Measurements from ENCODE around the gene ATAT1. TPM values are rescaled to one million over a fixed set of nuclear protein-coding genes. Genes with fewer than 3 reads are reported as not detected.

Gene ATAT1
- total and polyA plus RNA-seq, 4 experiments from 2014 or later = 0.29 to 9.4 (median 5.1) TPM

GRCh38 chr6:30612687-30613248 is 13.9 kb upstream of the ATAT1 start:
- peaks cover 63% of the 10 kb centered on the region for H3K4me1 ChIP-seq (ENCODE audit: insufficient read depth, low read length)
- peaks cover 31% of the 10 kb centered on the region for H3K36me3 ChIP-seq (ENCODE audit: insufficient read depth, low read length)
- Mint-ChIP-seq H3K27me3 (peaks cover 0 to 1% of the 10 kb centered on the region in 2 donors), H3K4me3 (peak overlapping the region in 3 of 8 donors; percentile 6 to 100 (median 8)), H3K4me1 (peaks cover 44 to 82% (median 55%) of the 10 kb centered on the region in 4 donors), H3K9me3 (peaks cover 0 to 19% (median 2%) of the 10 kb centered on the region in 8 donors), H3K36me3 (peaks cover 40 to 57% of the 10 kb centered on the region in 2 donors), H3K27ac (peak overlapping the region; percentile 69 to 100 (median 86))
- DNase-seq = no peak
- no peaks in the 10 kb centered on the region for H3K27me3 ChIP-seq (ENCODE audit: insufficient read depth, low read length)
- no peak overlapping the region for H3K4me3 ChIP-seq (ENCODE audit: low read length in 2 of 2)
- ChIA-PET CTCF (ENCODE audit: partially characterized antibody) (interaction anchor here (0.6 to 4.8 kb wide), 17 partner anchors 8 to 1005 kb away, joined by 3 to 34 read pairs (median 4); partner anchors contain the start of genes DHX16 and MDC1), POLR2A (ENCODE audit: partially characterized antibody) (interaction anchor here (0.6 to 5.0 kb wide), 35 partner anchors 8 to 162 kb away, joined by 3 to 132 read pairs (median 5); partner anchors contain the start of genes ABCF1, ATAT1, C6orf136 and DHX16)
- H3K27ac ChIP-seq (ENCODE audit: low read depth, low read length) = peak overlapping the region; percentile 94
- no peaks in the 10 kb centered on the region for H3K9me3 ChIP-seq (ENCODE audit: control insufficient read depth in 1 of 2, low read length in 2 of 2)
- intact Hi-C loops (cut with micrococcal nuclease) = no loop called here

- ChIA-PET POLR2A (ENCODE audit: partially characterized antibody) (interaction anchor here (0.6 to 5.0 kb wide), 39 partner anchors 9 to 301 kb away, joined by 3 to 132 read pairs (median 5); partner anchors contain the start of genes ABCF1, ATAT1, C6orf136 and DHX16), CTCF (ENCODE audit: partially characterized antibody) (interaction anchor here (0.6 to 4.8 kb wide), 17 partner anchors 9 to 1004 kb away, joined by 3 to 34 read pairs (median 4); partner anchors contain the start of genes DHX16 and MDC1)
- H3K27ac ChIP-seq (ENCODE audit: low read depth, low read length) = peak overlapping the region; percentile 94
- peaks cover 26% of the 10 kb centered on the region for H3K36me3 ChIP-seq (ENCODE audit: insufficient read depth, low read length)
- peaks cover 0 to 19% (median 2%) of the 10 kb centered on the region in 8 donors for H3K9me3 Mint-ChIP-seq
- H3K4me3 Mint-ChIP-seq = peak overlapping the region in 7 of 8 donors; percentile 32 to 100 (median 99)
- H3K36me3 Mint-ChIP-seq = peaks cover 40 to 56% of the 10 kb centered on the region in 2 donors
- no peaks in the 10 kb centered on the region for H3K9me3 ChIP-seq (ENCODE audit: control insufficient read depth in 1 of 2, low read length in 2 of 2)
- H3K27me3 Mint-ChIP-seq = peaks cover 0 to 1% of the 10 kb centered on the region in 2 donors
- DNase-seq = no peak
- intact Hi-C loops (cut with micrococcal nuclease) = no loop called here
- H3K4me1 ChIP-seq (ENCODE audit: insufficient read depth, low read length) = peaks cover 66% of the 10 kb centered on the region
- H3K27ac Mint-ChIP-seq = peak overlapping the region; percentile 86 to 100 (median 100)
- no peaks in the 10 kb centered on the region for H3K27me3 ChIP-seq (ENCODE audit: insufficient read depth, low read length)
- no peak overlapping the region for H3K4me3 ChIP-seq (ENCODE audit: low read length in 2 of 2)
- peaks cover 46 to 85% (median 58%) of the 10 kb centered on the region in 4 donors for H3K4me1 Mint-ChIP-seq
These were observed 13.2 kb upstream of the ATAT1 start for GRCh38 chr6:30613251-30614043.

- ChIA-PET POLR2A (ENCODE audit: partially characterized antibody) (interaction anchor here (0.6 to 5.0 kb wide), 56 partner anchors 9 to 968 kb away, joined by 3 to 132 read pairs (median 7); partner anchors contain the start of genes ABCF1, ATAT1, C6orf136 and DDX39B), CTCF (ENCODE audit: partially characterized antibody) (interaction anchor here (1.0 to 4.8 kb wide), 18 partner anchors 9 to 161 kb away, joined by 3 to 34 read pairs (median 5); partner anchors contain the start of genes ABCF1, DHX16 and MDC1)
- peaks cover 35 to 51% of the 10 kb centered on the region in 2 donors for H3K36me3 Mint-ChIP-seq
- H3K4me3 ChIP-seq (ENCODE audit: low read length in 2 of 2) = peak overlapping the region; percentile 26 to 94
- peaks cover 18% of the 10 kb centered on the region for H3K36me3 ChIP-seq (ENCODE audit: insufficient read depth, low read length)
- peaks cover 66% of the 10 kb centered on the region for H3K4me1 ChIP-seq (ENCODE audit: insufficient read depth, low read length)
- intact Hi-C loops (cut with micrococcal nuclease) = no loop called here
- H3K4me1 Mint-ChIP-seq = peaks cover 42 to 85% (median 58%) of the 10 kb centered on the region in 4 donors
- no peak for DNase-seq
- peaks cover 0 to 1% of the 10 kb centered on the region in 2 donors for H3K27me3 Mint-ChIP-seq
- peak overlapping the region; percentile 94 for H3K27ac ChIP-seq (ENCODE audit: low read depth, low read length)
- peak overlapping the region; percentile 97 to 100 (median 100) for H3K4me3 Mint-ChIP-seq
- peak overlapping the region; percentile 100 for H3K27ac Mint-ChIP-seq
- peaks cover 0 to 19% (median 2%) of the 10 kb centered on the region in 8 donors for H3K9me3 Mint-ChIP-seq
- H3K9me3 ChIP-seq (ENCODE audit: control insufficient read depth in 1 of 2, low read length in 2 of 2) = no peaks in the 10 kb centered on the region
- H3K27me3 ChIP-seq (ENCODE audit: insufficient read depth, low read length) = no peaks in the 10 kb centered on the region
These were observed 12.4 kb upstream of the ATAT1 start for GRCh38 chr6:30614044-30614842.

GRCh38 chr6:30614843-30615218 is 11.8 kb upstream of the ATAT1 start:
- Mint-ChIP-seq H3K27ac (peak overlapping the region; percentile 100), H3K4me3 (peak overlapping the region; percentile 97 to 100 (median 100)), H3K9me3 (peaks cover 0 to 19% (median 2%) of the 10 kb centered on the region in 8 donors), H3K4me1 (peaks cover 36 to 83% (median 55%) of the 10 kb centered on the region in 4 donors), H3K27me3 (peaks cover 0 to 1% of the 10 kb centered on the region in 2 donors), H3K36me3 (peaks cover 35 to 50% of the 10 kb centered on the region in 2 donors)
- Histone ChIP-seq H3K9me3 (ENCODE audit: control insufficient read depth in 1 of 2, low read length in 2 of 2) (no peaks in the 10 kb centered on the region), H3K27ac (ENCODE audit: low read depth, low read length) (peak overlapping the region; percentile 94), H3K4me3 (ENCODE audit: low read length in 2 of 2) (peak overlapping the region; percentile 91 to 94), H3K27me3 (ENCODE audit: insufficient read depth, low read length) (no peaks in the 10 kb centered on the region), H3K4me1 (ENCODE audit: insufficient read depth, low read length) (peaks cover 65% of the 10 kb centered on the region), H3K36me3 (ENCODE audit: insufficient read depth, low read length) (peaks cover 20% of the 10 kb centered on the region)
- intact Hi-C loops (cut with micrococcal nuclease) = loop anchor here (5.0 kb wide), 1 partner anchor 548 kb away; the partner anchor contains the start of gene PPP1R11
- DNase-seq = peak; percentile 89 to 96 (median 94)
- ChIA-PET CTCF (ENCODE audit: partially characterized antibody) (interaction anchor here (1.0 to 4.8 kb wide), 14 partner anchors 9 to 161 kb away, joined by 3 to 34 read pairs (median 6); partner anchors contain the start of gene ABCF1), POLR2A (ENCODE audit: partially characterized antibody) (interaction anchor here (0.6 to 5.0 kb wide), 50 partner anchors 10 to 967 kb away, joined by 3 to 132 read pairs (median 8); partner anchors contain the start of genes ABCF1, ATAT1, C6orf136 and DDX39B)

GRCh38 chr6:30615219-30615957 is 11.3 kb upstream of the ATAT1 start:
- Histone ChIP-seq H3K9me3 (ENCODE audit: control insufficient read depth in 1 of 2, low read length in 2 of 2) (no peaks in the 10 kb centered on the region), H3K4me3 (ENCODE audit: low read length in 2 of 2) (peak overlapping the region; percentile 91 to 94), H3K4me1 (ENCODE audit: insufficient read depth, low read length) (peaks cover 60% of the 10 kb centered on the region), H3K27me3 (ENCODE audit: insufficient read depth, low read length) (no peaks in the 10 kb centered on the region), H3K36me3 (ENCODE audit: insufficient read depth, low read length) (peaks cover 20% of the 10 kb centered on the region), H3K27ac (ENCODE audit: low read depth, low read length) (peak overlapping the region; percentile 94)
- Mint-ChIP-seq H3K4me3 (peak overlapping the region; percentile 97 to 100 (median 100)), H3K27me3 (peaks cover 0 to 1% of the 10 kb centered on the region in 2 donors), H3K9me3 (peaks cover 0 to 19% (median 2%) of the 10 kb centered on the region in 8 donors), H3K4me1 (peaks cover 32 to 77% (median 50%) of the 10 kb centered on the region in 4 donors), H3K36me3 (peaks cover 35 to 48% of the 10 kb centered on the region in 2 donors), H3K27ac (peak overlapping the region; percentile 100)
- intact Hi-C loops (cut with micrococcal nuclease) = loop anchor here (5.0 kb wide), 1 partner anchor 548 kb away; the partner anchor contains the start of gene PPP1R11
- DNase-seq = peak; percentile 49 to 63 (median 56)
- ChIA-PET POLR2A (ENCODE audit: partially characterized antibody) (interaction anchor here (0.6 to 5.0 kb wide), 56 partner anchors 10 to 926 kb away, joined by 3 to 132 read pairs (median 6); partner anchors contain the start of genes ABCF1, ATAT1, C6orf136 and DDX39B), CTCF (ENCODE audit: partially characterized antibody) (interaction anchor here (1.0 to 4.8 kb wide), 14 partner anchors 10 to 162 kb away, joined by 3 to 34 read pairs (median 6); partner anchors contain the start of gene ABCF1)

Measured in CD4-positive, alpha-beta memory T cell (primary cell).